NCI-H345 treated with DMSO at 0.1 percent for 48 hours (cell line): ENCODE measurements around the gene MARCHF9.
A peak's percentile ranks its signal among the peaks of the same experiment; 100 is the strongest.
"Not testable (repeated sequence)": the region's sequence is repeated elsewhere in the genome, so short reads cannot be mapped to it uniquely, and the experiment has no call there.

Source experiments
- DNase-seq: peaks from one replicate; lab custom pipeline; 2025; ENCODE audit not compliant: unreplicated experiment; lab: John Stamatoyannopoulos, UW

The MARCHF9 gene, protein sequence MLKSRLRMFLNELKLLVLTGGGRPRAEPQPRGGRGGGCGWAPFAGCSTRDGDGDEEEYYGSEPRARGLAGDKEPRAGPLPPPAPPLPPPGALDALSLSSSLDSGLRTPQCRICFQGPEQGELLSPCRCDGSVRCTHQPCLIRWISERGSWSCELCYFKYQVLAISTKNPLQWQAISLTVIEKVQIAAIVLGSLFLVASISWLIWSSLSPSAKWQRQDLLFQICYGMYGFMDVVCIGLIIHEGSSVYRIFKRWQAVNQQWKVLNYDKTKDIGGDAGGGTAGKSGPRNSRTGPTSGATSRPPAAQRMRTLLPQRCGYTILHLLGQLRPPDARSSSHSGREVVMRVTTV

DNA sequence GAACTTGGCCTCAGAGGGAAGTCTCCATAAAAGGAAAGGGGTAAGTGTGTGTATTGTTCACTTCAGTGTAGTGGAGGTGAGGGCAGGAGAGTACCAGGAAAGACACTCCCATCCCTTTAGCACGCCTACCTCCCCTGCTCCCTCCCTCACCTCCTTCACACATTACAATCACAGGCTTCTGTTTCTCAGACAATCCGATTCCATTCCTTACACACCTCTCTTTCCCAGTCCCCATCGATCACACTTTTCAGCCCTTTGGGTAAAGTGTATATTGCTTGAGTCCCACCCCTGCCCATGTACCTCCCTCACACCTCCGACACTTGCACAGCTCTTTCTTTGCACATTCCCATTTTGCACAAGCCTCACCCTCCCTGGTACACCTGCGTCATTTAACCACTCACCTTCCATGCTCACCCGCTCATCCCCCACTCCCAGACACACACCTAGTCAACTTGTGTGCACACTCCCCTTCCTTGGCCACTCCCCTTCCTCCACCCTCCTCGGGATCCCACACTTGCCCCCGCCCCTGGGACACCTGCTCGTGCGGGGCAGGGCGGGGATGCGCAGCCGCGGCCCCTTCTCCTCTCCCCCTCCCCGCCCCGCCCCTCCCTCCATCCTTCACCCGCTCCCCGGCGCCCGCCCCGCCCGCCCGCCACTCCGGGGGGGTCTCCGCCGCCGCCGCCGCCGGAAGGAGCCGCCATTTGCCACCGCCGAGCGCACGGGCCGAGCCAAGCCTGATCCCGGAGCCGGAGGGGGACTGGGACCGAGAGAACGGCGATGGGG, at the start of gene MARCHF9:
Gene MARCHF9, plus strand, starts transcription at position 693 of the 783 bp plus-strand sequence. CDS start 426 bp downstream, outside the sequence.
- DNase-seq, result peak; percentile 70

- no peak for DNase-seq
Observed at GRCh38 chr12:57707250-57707649, 47.7 kb upstream of the MARCHF9 start.

- DNase-seq, result no peak
Observed at GRCh38 chr12:57708296-57708695, 46.6 kb upstream of the MARCHF9 start.

- DNase-seq, result no peak
Observed at GRCh38 chr12:57712701-57713100, 42.2 kb upstream of the MARCHF9 start.

DNA sequence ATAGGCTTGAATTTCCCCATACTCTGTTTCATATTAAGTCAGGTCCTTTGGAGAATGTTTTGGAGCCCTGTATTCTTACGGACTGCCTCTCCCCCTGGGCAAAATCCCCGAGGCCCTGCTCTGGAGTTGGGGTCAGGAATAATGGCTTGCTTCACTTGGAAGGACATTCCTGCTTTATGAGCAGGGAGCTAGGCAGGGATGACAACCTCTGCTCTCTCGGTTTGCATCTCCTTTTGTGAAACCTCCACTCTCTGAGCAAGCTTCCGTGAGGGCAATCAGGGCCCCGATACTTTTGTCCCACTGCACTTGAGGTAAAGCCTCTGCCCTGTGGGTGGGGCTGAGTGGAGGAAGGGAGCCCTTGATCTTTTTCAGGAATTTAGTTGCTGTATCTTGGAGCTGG, 41.7 kb upstream of the MARCHF9 start:
- no peak for DNase-seq

- not testable (repeated sequence) for DNase-seq
Observed at GRCh38 chr12:57715036-57715748, 39.7 kb upstream of the MARCHF9 start.

- DNase-seq, result no peak
Observed at GRCh38 chr12:57715786-57716185, 39.1 kb upstream of the MARCHF9 start.

DNA sequence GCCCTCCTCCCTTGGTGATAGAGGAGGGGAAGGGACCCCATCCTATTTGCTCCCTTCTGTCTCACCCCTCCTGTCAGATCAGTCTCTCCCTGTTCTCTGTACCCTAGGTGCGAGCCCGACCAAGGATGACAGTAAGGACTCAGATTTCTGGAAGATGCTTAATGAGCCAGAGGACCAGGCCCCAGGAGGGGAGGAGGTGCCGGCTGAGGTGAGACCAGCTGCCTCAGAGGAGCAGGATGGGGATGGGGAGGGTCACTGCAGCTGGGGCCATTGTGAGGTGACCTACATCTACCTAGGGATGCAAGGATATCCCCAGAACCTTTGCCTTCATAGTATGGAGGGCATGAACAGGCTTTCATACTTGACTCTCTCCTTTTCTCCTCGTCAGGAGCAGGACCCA, 38.6 kb upstream of the MARCHF9 start:
- no peak for DNase-seq

GRCh38 chr12:57717131-57717530, 37.8 kb upstream of the MARCHF9 start:
- no peak for DNase-seq

GRCh38 chr12:57717846-57718640, 36.9 kb upstream of the MARCHF9 start:
- no peak for DNase-seq

GRCh38 chr12:57718641-57719528, 36.0 kb upstream of the MARCHF9 start:
- DNase-seq, result no peak

- no peak for DNase-seq
Observed at GRCh38 chr12:57719777-57720605, 34.9 kb upstream of the MARCHF9 start.

GRCh38 chr12:57720606-57721595, 34.0 kb upstream of the MARCHF9 start:
- no peak for DNase-seq

DNA sequence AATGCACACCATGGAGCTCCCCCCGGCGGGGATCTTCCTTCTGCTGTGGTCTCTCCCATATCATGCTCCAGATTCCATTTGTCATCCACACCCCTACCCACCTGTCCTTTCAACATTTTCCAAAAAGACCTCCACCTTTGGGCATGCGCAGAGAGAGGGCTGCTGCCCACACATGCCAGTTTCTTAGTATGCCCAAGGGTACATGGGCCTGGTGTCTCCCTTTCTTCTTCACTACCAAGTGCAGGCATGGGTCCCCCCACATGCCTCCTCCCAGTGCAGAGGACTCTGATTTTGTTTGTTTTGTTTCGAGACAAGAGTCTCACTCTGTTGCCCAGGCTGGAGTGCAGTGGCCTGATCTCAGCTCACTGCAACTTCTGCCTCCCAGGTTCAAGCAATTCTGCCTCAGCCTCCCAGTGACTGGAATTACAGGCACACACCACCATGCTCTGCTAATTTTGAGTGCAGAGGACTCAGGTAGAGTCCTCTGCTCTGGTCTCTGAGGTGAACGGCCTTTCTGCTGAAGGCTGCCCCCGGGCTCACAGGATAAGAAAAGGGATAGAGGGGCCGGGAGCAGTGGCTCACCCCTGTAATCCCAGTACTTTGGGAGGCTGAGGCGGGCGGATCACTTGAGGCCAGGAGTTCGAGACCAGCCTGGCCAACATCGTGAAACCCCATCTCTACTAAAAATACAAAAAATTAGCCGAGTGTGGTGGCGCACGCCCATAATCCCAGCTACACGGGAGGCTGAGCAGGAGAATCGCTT, 32.9 kb upstream of the MARCHF9 start:
- DNase-seq, result not testable (repeated sequence)

DNA sequence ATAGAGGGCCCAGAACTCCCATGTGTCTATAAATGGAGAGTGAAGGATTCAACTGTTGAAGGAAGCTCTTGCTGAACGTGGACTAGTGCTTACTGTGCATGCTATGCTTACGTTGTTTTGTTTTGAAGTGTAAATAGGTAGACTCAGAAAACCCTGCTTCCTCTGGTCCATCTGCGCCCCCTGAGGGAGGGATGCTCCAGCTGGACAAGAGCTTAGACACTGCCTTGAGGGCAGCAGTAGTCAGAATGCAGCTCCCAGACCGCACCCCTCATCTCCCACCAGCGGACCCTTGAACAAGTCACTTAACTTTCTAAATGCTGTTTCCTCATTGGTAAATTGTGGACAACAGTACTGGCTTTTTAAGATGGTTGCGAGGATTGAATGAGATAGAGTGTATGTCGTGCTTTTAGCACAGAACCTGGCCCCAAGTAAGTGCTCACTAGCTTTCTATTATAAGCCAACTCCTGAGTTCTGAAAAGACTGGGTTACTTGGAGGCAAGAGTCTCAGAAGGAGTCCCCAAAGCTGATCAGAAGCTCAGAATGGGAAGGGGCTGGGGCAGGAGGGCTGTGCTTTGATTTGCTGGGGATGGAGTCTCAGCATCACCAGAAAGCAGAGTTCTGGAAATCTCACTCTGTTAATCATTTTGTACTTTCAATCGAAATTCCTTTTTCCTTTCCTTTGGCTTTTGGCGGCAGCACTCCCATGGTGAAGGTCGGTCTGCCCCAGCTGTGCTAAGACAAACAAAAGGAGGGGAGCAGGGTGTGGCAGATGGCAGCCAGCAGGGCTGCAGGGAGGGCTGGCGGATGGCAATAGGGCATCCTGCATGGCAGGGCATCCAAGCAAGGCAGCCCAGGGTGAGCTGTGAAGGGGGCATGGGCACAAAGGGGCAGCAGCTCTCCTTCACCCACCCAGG, 31.9 kb upstream of the MARCHF9 start:
- no peak for DNase-seq

GRCh38 chr12:57723630-57723962, 31.3 kb upstream of the MARCHF9 start:
- DNase-seq, result no peak
